ENCODE data around the gene MIS18BP1. TPM values are rescaled to one million over a fixed set of nuclear protein-coding genes. Genes with fewer than 3 reads are reported as not detected.
"Not testable (repeated sequence)": the region's sequence is repeated elsewhere in the genome, so short reads cannot be mapped to it uniquely, and the experiment has no call there.

Gene MIS18BP1
- total RNA-seq, 1 donor from 2014 or later, result 9.8 TPM

DNA sequence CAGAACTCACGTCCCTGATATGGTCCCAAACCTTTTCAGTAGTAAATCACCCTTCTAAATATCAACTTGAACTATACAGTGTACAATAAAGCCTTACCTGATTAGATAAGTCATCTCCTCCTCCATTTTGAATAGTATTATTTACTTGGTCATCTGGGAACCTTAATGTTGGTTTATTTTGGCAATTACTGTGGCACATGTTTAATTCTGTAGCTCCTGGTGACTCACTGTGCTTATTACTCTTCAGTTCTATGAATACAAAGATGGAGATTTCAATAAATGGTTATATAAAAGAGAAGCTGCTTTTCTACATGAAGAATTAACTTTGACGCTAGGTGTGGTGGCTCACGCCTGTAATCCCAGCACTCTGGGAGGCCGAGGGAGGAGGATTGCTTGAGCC, 25.4 kb downstream of the MIS18BP1 start:
- TF ChIP-seq EZH2 (IDR thresholded peaks at IDR 0.05; ENCODE audit: insufficient read depth, low read length) (no peak), CTCF (IDR thresholded peaks at IDR 0.05; ENCODE audit: insufficient read depth, low read depth, low read length) (no peak)
- no peak overlapping the region for H2AFZ ChIP-seq (ENCODE audit: low read depth, low read length)
- H3K9ac ChIP-seq (ENCODE audit: low read length), result no peak overlapping the region
- no peaks in the 10 kb centered on the region for H3K79me2 ChIP-seq (ENCODE audit: insufficient read depth, low read length)
- peaks cover 7% of the 10 kb centered on the region for H3K36me3 ChIP-seq (ENCODE audit: insufficient read depth, low read length)
- H3K9me3 ChIP-seq (ENCODE audit: insufficient read depth, low read depth, low read length), result no peaks in the 10 kb centered on the region
- H3K4me2 ChIP-seq (ENCODE audit: low read length), result no peak overlapping the region
- Mint-ChIP-seq H3K27ac (ENCODE audit: unreplicated experiment) (no peak overlapping the region), H3K36me3 (ENCODE audit: low read depth, unreplicated experiment) (peaks cover 3% of the 10 kb centered on the region), H3K4me3 (ENCODE audit: unreplicated experiment) (no peak overlapping the region), H3K9me3 (ENCODE audit: unreplicated experiment) (no peaks in the 10 kb centered on the region), H3K27me3 (ENCODE audit: low read depth, unreplicated experiment) (no peaks in the 10 kb centered on the region), H3K4me1 (ENCODE audit: low read depth, unreplicated experiment) (no peaks in the 10 kb centered on the region)
- no peak for DNase-seq (ENCODE audit: low read depth)
- H3K4me1 ChIP-seq (ENCODE audit: insufficient read depth, low read length), result no peaks in the 10 kb centered on the region
- no peak for FAIRE-seq
- no peaks in the 10 kb centered on the region for H3K27me3 ChIP-seq (ENCODE audit: insufficient read depth, low read length)
- no peaks in the 10 kb centered on the region for H4K20me1 ChIP-seq (ENCODE audit: insufficient read depth, low read length)
- no peak overlapping the region for H3K4me3 ChIP-seq (ENCODE audit: insufficient read depth, low read depth, low read length)
- H3K27ac ChIP-seq (ENCODE audit: low read depth, low read length), result no peak overlapping the region

DNA sequence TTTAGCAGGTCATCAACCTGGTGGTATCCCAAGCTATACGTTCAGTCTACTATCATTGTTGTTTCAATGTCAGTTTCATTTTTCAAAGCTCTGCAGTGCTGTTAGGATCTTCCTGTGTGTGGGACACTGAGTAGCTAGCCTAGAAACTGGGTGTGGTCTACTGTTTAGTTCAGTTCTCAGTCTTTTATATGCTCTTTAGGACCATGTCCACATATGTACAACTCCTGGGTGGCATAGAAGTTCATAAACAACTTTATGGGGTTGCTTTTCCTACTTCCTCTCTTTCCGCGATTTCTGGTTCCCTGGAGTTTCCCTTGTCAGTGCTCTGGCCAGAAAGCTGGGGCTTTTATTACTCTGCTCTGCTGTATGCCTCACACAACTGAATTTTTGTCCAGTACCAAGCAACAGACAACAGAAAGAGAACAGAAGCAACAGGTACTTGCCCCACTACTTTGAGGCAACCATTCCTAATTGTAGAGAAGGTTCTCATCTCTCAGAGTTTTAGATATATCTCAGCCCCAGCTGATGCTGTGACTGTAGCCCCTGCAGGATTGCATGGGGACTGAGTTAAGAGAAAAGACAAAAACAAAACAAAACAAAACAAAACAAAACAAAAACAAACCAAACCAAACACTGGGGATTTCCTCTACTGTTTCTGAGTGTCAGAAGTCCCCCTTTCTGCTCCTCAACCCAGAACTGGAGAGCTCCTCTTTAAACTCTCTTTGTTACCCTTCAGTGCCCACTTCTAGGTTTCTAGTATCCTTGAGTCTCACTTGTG, 30.3 kb downstream of the MIS18BP1 start:
- H2AFZ ChIP-seq (ENCODE audit: low read depth, low read length), result no peak overlapping the region
- no peak overlapping the region for H3K4me2 ChIP-seq (ENCODE audit: low read length)
- TF ChIP-seq EZH2 (IDR thresholded peaks at IDR 0.05; ENCODE audit: insufficient read depth, low read length), result no peak
- no peak for TF ChIP-seq CTCF (IDR thresholded peaks at IDR 0.05; ENCODE audit: insufficient read depth, low read depth, low read length)
- peaks cover 5% of the 10 kb centered on the region for H3K36me3 Mint-ChIP-seq (ENCODE audit: low read depth, unreplicated experiment)
- H3K27ac Mint-ChIP-seq (ENCODE audit: unreplicated experiment), result no peak overlapping the region
- no peak overlapping the region for H3K27ac ChIP-seq (ENCODE audit: low read depth, low read length)
- H3K27me3 ChIP-seq (ENCODE audit: insufficient read depth, low read length), result no peaks in the 10 kb centered on the region
- H3K4me3 Mint-ChIP-seq (ENCODE audit: unreplicated experiment), result no peak overlapping the region
- no peaks in the 10 kb centered on the region for H3K9me3 ChIP-seq (ENCODE audit: insufficient read depth, low read depth, low read length)
- no peaks in the 10 kb centered on the region for H3K27me3 Mint-ChIP-seq (ENCODE audit: low read depth, unreplicated experiment)
- H3K9me3 Mint-ChIP-seq (ENCODE audit: unreplicated experiment), result no peaks in the 10 kb centered on the region
- no peaks in the 10 kb centered on the region for H3K79me2 ChIP-seq (ENCODE audit: insufficient read depth, low read length)
- H4K20me1 ChIP-seq (ENCODE audit: insufficient read depth, low read length), result no peaks in the 10 kb centered on the region
- no peaks in the 10 kb centered on the region for H3K4me1 ChIP-seq (ENCODE audit: insufficient read depth, low read length)
- H3K4me3 ChIP-seq (ENCODE audit: insufficient read depth, low read depth, low read length), result no peak overlapping the region
- no peaks in the 10 kb centered on the region for H3K4me1 Mint-ChIP-seq (ENCODE audit: low read depth, unreplicated experiment)
- no peak for DNase-seq (ENCODE audit: low read depth)
- H3K9ac ChIP-seq (ENCODE audit: low read length), result no peak overlapping the region
- no peak for FAIRE-seq
- peaks cover 8% of the 10 kb centered on the region for H3K36me3 ChIP-seq (ENCODE audit: insufficient read depth, low read length)

GRCh38 chr14:45214341-45214740, 38.7 kb downstream of the MIS18BP1 start:
- H3K36me3 Mint-ChIP-seq (ENCODE audit: low read depth, unreplicated experiment); H3K4me2 ChIP-seq (ENCODE audit: low read length); H3K4me1 ChIP-seq (ENCODE audit: insufficient read depth, low read length); H3K4me1 Mint-ChIP-seq (ENCODE audit: low read depth, unreplicated experiment); H2AFZ ChIP-seq (ENCODE audit: low read depth, low read length); H3K9me3 Mint-ChIP-seq (ENCODE audit: unreplicated experiment); H3K27me3 Mint-ChIP-seq (ENCODE audit: low read depth, unreplicated experiment); H3K27ac Mint-ChIP-seq (ENCODE audit: unreplicated experiment); DNase-seq (ENCODE audit: low read depth); H3K9me3 ChIP-seq (ENCODE audit: insufficient read depth, low read depth, low read length); FAIRE-seq; H4K20me1 ChIP-seq (ENCODE audit: insufficient read depth, low read length); H3K9ac ChIP-seq (ENCODE audit: low read length); H3K27me3 ChIP-seq (ENCODE audit: insufficient read depth, low read length); H3K4me3 Mint-ChIP-seq (ENCODE audit: unreplicated experiment); H3K27ac ChIP-seq (ENCODE audit: low read depth, low read length); H3K4me3 ChIP-seq (ENCODE audit: insufficient read depth, low read depth, low read length); H3K79me2 ChIP-seq (ENCODE audit: insufficient read depth, low read length): not testable (repeated sequence)
- H3K36me3 ChIP-seq (ENCODE audit: insufficient read depth, low read length), result peaks cover 23% of the 10 kb centered on the region

DNA sequence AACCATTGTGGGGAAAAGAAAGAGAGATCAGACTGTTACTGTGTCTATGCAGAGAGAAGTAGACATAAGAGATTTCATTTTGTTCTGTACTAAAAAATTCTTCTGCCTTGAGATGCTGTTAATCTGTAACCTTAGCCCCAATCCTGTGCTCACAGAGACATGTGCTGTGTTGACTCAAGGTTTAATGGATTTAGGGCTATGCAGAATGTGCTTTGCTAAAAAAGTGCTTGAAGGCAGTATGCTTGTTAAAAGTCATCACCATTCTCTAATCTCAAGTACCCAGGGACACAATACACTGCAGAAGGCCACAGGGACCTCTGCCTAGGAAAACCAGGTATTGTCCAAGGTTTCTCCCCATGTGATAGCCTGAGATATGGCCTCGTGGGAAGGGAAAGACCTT, 39.3 kb downstream of the MIS18BP1 start:
- H4K20me1 ChIP-seq (ENCODE audit: insufficient read depth, low read length); H3K9me3 ChIP-seq (ENCODE audit: insufficient read depth, low read depth, low read length); H3K4me1 ChIP-seq (ENCODE audit: insufficient read depth, low read length); DNase-seq (ENCODE audit: low read depth); H3K4me3 Mint-ChIP-seq (ENCODE audit: unreplicated experiment); H3K4me3 ChIP-seq (ENCODE audit: insufficient read depth, low read depth, low read length); H3K9ac ChIP-seq (ENCODE audit: low read length); H3K79me2 ChIP-seq (ENCODE audit: insufficient read depth, low read length); H3K27ac ChIP-seq (ENCODE audit: low read depth, low read length); H3K4me2 ChIP-seq (ENCODE audit: low read length); H3K27me3 Mint-ChIP-seq (ENCODE audit: low read depth, unreplicated experiment); H3K4me1 Mint-ChIP-seq (ENCODE audit: low read depth, unreplicated experiment); H3K27me3 ChIP-seq (ENCODE audit: insufficient read depth, low read length); FAIRE-seq; H3K27ac Mint-ChIP-seq (ENCODE audit: unreplicated experiment); H2AFZ ChIP-seq (ENCODE audit: low read depth, low read length); H3K36me3 Mint-ChIP-seq (ENCODE audit: low read depth, unreplicated experiment); H3K9me3 Mint-ChIP-seq (ENCODE audit: unreplicated experiment): not testable (repeated sequence)
- peaks cover 23% of the 10 kb centered on the region for H3K36me3 ChIP-seq (ENCODE audit: insufficient read depth, low read length)
